Midbrain (tissue), 1 donor: Measurements from ENCODE around the gene MMS19.
A peak's percentile ranks its signal among the peaks of the same experiment; 100 is the strongest.
"Not testable (repeated sequence)": the region's sequence is repeated elsewhere in the genome, so short reads cannot be mapped to it uniquely, and the experiment has no call there.

ENCODE experiments used
- DNase-seq: peaks from one replicate; lab custom pipeline; 2025; lab: John Stamatoyannopoulos, UW

Gene MMS19

DNA sequence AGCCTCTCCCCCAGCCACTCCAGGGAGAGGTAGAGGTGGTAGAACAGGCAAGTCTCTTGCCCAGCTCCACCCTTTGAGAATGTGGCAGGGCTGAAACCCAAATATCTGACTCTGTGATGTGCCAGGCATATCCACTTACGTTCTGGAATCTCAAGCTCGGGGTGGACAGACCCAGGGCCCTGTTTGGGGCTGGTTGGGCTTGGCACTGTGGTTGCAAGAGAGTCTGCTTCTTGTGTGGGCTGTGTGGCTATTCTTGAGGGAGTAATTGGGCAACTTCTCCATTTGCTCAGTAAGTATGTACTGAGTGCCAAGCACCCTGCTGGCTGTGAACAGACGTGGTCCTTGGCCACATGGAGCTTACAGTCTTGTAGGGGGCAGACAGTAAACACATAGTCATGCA is 5.2 kb upstream of the MMS19 start:
- no peak for DNase-seq

DNA sequence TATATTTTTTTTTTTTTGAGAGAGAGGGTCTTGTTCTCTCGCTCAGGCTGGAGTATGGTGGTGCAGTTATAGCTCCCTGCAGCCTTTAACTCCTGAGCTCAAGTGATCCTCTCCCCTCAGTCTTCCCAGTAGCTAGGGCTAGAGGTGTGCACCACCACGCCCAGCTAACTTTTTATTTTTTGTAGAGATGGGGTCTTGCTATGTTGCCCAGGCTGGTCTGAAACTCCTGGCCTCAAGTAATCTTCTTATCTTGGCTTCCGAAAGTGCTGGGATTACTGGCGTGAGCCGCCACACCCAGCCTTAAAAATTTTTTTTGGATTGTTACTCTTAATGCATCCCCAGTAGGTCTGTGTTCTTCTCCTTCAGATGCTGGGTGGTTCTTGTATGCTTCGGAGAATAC is 4.7 kb upstream of the MMS19 start:
- DNase-seq = no peak

DNA sequence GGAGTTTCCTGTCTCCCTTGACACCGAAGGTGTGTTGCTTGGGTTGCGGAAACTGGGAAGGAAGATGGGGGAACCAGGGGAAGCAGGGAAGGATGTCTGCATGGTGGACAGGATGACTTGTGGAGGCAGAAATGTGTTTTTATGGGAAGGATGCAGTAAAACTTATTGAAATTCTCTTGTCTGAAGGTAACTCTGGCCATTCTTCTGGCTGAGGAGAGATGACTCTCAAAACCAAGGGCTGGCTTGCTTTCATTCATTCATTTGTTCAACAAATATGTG is 2.0 kb upstream of the MMS19 start:
- no peak for DNase-seq

DNA sequence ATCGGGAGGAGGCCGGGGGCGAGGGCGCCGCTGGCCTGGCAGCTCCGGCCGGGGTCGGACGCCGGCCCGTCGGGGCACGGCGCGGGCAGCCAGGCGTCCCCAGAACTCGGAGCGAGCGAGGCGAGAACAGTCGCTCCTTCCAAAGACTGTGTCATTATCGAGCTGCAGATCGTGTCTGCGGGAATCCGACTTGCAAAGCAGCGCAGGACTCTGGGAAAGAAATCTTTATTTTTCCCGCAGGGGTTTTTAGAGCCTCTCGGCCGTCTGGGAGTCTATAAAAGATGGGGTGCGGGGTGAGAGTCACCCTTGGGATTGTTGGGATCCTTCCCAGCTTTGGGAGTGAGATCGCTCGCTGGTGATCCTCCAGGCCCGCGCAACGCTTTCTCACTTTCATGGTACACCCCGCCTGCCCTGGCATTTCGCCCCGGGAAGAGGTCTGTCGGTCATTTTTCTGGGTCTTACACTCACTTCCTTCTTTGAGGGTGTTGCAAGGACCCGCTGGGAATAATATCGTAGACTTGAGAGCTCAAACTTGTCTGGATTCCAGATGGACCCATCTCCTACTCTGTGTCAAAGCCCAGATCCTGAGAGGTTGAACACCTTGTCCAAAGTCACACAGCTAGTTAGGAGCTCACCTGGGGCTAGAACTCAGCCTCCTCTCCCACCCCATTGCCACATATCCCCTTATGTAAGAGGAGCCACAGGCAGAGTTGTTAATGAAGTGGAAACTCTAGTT is 1.5 kb upstream of the MMS19 start:
- peak; percentile 43 for DNase-seq

DNA sequence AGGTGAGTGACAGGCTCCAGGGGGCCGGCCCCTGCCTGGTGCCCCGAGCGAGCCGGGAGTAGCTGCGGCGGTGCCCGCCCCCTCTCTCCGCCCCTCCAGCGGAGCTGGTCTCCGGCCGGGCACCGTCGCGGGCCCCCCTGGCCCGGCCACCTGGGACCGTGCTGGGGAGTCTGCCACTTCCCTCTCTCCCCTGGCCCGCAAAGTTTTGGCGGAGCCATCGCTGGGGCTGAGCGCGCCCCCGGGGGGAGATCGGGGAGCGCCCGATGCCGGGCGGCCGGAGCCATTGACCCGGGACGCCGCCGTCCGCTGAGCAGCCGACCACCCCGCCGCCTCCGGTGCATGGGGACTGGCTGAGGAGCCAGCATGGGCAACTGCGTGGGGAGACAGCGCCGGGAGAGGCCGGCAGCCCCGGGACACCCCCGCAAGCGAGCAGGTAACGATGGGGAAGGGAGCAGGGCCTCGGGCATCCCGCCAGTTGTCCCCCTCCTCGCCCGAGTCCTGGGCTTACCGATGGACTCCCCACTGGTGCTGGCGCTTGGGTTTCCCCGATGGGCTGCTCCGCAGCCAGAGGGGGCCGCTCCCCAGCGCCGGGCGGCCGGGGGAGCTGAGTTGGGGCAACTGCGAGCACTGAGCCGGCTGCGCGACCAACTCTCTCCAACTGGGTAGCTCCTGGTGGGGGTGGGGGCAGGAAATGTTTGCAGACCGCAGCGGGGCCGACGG is 779 bp upstream of the MMS19 start, which contains the start of gene UBTD1:
TSS of gene UBTD1 (plus strand) at position 84 of the 720 bp plus-strand sequence. CDS start at position 364, 280 bp downstream.
- peak; percentile 66 for DNase-seq

DNA sequence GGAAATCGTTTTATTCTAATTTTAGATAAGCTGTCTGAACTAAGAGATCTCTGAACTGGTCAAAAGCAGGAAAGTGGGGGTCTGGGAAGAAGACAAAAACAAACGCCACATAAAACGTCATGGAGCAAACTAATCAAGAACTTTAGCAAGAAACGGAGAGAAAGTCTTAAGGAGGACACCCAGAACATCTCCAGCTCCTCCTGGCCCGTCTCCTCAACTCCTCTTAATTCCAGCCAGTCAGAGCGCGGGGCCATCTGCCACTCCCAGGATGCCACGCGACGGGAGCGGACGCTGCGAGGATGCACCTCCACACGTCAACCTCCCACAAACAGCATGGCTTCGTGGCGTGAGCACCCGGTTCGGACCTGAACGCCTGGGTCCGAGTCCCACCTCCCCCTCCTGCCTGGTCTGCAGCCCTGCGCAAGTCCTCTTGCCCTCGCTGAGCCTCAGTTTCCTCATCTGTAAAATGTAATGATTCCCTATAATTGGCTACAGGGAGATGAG is 598 bp downstream of the MMS19 start:
- DNase-seq = peak; percentile 50

DNA sequence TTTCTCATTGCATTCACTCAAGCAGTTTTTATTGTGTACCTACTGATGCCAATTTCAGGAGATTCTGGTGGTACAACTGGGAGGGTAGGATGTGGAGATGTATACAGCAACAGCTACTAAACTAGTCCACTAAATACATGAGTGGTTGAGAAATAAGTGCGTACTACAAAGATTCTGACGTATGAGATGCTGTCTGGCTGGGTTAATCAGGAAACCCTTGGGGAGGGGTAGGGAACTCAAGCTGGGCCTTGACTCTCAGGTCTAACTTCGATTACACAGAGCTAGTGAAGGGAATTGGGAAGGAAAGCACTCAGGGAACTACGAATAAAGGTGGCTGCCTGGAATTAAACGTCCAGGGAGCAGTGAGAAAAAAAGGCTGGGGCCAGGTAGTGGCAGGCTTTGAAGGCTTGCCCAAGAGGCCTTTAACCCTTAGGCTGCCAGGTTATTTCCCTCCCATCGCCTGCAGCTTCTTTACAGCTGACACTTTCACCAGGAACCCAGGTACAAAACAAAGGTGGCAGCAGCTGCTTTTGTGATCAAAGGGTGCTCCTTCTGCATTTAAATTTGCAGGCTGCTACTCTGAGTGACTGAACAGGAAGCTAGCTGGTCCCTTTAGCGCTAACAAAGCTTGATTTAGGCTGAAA is 3.2 kb downstream of the MMS19 start:
- no peak for DNase-seq

DNA sequence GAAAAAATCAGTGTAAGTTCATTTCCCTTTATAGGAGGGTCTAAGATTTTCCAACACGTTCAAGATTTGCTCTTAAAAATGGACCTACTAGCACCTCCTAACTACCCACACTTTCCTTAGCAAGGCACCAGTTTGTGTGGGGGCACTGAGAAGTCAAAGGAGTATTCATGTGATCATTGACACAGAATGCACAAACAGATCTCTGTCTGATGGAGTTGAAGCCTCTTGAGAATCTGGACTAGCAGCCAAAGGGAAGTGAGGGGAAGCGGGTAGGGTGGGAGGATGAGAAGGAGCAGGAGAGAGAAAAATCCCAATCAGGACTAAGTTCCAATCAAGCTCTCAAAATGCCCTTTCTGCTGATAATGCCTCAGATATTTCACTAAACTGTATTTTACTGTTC is 4.1 kb downstream of the MMS19 start:
- peak; percentile 68 for DNase-seq

DNA sequence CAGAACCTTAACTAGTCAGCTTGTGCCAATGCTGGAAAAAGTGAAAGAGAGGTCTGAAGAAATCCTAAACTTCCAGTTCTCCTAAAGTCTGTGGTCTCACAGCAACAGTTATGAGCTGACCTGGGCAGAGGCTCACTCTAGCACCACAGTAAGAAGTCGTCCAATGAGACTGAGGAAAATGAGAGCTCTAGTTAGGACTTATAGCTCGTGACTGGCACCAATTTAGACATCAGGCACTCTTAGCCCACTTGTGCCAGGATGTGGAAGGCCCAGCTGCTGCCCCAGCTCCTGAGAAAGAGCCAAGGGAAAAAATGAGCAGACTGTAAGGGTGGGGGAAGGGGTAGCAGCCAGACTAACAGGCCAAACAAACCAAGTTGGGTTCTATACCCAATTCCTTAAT is 7.6 kb downstream of the MMS19 start:
- DNase-seq = peak; percentile 55

DNA sequence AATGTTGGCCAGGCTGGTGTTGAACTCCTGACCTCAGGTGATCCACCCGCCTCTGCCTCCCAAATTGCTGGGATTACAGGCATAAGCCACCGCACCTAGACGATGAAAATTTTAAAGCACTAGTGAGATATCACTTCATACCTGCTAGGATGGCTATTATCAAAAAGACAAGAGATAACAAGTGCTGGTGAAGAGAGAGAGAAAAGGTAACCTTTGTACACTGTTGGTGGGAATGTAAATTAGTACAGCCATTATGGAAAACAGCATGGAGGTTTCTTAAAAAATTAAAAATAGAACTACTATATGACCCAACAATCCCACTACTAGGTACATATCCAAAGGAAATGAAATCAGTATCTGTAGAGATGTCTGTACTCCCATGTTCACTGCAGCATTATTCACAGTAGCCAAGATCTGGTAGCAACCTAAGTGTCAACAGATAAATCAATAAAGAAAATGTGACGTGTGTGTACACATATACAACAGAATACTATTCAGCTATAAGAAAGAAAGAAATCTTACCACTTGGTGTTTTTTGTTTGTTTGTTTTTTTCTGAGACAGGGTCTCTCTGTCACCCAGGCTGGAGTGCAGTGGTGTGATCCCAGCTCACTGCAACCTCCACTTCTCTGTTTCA is 12.5 kb downstream of the MMS19 start:
- no peak for DNase-seq

DNA sequence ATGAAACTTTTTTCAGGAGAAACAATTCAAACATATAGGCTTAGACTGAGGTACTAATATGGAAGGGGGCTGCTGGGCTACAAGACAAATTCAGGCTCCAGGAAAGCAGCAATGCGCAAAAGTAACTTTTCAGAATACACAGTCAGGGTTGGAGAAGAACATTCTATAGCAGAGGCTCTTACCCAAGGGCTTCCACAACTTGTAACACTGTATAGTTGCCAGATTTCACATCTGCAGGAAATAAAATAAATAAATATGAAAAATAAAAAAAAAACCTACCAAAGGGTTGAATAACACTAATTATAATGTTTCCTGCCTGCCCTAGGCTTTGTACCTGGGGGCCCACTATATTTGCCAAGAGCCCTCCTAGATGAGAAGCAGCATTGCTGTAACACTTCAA is 14.3 kb downstream of the MMS19 start:
- DNase-seq = no peak

DNA sequence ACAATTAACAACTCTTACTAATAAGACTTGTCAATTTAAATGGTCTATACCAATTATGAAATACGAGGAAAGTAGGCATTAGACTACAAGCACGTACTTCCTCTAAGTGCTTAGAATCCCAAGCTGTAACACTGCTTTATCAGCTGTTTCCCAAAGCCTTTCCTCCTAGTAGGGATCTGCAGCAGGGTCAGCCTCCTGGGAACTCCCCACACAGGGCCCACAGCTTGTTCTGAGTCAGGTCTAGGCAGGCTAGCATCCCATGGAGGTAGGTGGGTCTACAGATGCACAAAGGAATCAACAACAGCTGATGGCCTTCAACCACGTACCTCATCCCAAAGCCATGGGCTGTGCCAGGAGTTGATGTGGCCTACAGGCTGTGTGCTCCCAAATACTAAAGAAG is 14.7 kb downstream of the MMS19 start:
- DNase-seq = no peak

DNA sequence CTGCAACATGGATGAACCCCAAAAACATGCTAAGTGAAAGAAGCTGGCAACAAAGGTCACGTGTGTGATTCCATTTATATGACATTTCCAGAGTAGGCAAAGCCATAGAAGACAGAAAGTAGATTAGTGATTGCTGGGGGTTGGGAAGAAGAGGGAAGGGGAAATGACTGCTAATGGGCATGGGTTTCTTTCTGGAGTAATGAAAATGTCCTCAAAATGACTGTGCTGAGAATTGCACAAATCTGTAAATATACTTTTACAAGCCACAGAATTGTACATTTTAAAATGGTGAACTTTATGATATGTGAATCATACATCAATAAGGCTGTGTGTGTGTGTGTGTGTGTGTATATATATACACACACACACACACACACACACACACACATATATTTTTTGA is 15.8 kb downstream of the MMS19 start:
- DNase-seq = no peak

DNA sequence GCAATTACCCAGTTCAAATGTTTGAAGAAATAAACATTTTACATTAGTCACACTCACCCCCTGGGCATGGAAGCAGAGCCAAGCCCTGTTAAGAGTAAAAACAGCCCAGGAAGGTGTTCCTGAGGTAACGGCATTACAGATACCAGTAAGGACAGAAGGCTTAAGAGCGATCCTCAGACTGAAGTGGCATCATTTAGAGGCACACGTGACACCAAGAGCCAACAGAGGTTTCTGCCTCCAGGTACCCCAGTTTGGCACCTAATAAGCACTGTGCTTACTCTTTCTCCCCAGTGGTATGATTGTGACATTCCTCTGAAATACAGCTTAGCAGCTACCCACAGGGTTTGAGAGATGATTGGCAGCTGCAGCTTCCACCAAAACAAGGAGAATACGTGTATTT is 17.2 kb downstream of the MMS19 start:
- DNase-seq = no peak

DNA sequence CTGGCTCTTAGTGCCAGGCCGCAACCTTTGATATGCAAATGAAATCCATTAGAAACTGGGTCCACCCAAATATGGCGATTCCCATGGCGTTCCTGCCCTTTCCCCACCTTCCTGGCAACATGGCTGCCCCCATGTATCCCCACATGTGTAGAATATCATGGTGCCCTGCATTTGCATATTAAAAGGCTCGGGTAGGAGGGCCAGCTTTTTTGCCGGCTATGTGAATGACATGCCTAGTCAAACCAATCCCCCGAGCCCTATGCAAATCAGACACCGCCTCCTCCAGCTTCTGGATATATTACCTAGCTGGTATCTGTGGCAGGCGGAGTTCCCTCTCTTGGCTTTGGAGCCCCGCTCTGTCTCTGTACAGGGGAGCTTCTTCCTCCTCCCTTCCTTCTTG is 18.3 kb downstream of the MMS19 start:
- no peak for DNase-seq

DNA sequence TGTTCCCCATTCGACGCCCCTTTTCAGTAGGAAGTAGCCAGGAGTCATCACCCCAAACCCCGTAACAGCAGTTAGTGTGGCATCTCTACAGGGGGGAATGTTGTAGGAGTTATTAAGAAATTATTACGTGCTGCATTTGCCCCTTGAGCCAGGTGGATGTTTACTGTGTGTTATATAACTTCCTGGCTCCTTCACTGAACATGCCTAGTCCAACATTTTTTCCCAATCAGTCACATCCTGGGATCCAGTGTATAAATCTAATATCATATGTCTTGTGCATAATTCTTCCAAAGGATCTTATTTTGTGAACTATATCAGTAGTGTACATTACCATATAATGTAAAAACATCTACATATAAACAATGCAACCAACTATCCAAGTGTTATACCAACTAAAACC is 18.8 kb downstream of the MMS19 start:
- not testable (repeated sequence) for DNase-seq

DNA sequence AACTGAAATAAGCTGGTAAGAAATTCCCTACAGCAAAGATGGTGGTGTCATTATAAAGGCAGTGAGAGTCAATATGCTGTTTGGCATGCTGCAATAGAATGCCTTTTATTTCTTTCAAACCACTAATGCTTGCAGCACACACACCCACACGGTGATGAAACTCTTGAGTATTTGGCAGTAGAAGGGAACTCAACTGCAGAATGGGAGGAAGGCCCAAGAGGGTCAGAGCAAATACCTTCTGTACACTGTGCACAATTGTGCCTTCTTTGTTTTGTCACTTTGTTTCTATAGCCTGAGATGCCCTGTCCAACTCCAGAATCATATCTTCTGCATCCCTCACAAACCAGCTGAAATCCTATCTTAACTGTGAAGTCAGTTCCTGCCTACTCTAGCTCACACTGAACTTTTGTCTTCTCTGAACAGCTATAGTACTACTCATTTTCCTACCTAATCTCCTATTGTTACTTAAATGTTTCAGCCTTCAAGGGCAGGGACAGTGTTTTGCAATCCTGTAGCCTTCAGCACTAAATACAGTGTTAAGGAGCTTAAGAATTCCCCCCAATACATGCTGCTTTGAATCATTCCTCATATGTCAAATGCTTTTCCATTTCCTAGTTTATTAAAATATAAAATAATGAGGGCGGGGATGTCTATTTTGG is 22.2 kb downstream of the MMS19 start:
- DNase-seq = peak; percentile 5

DNA sequence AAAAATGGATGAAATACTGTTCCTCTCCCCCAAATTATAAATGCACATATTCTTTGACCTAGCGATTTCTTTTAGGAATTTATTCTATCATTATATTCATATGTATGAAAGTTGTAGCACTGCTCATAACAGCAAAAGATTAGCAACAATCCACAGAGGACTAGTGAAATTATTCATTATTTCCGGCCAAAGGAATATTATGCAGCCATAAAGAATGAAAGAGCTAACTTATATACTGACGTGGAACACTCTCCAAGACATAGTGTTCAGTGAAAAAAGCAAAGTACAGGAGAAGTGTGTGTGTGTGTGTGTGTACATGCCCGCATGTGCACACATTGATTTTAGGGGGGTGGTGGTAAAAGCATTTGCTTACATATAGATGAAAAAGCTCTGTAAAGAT is 23.3 kb downstream of the MMS19 start:
- no peak for DNase-seq

DNA sequence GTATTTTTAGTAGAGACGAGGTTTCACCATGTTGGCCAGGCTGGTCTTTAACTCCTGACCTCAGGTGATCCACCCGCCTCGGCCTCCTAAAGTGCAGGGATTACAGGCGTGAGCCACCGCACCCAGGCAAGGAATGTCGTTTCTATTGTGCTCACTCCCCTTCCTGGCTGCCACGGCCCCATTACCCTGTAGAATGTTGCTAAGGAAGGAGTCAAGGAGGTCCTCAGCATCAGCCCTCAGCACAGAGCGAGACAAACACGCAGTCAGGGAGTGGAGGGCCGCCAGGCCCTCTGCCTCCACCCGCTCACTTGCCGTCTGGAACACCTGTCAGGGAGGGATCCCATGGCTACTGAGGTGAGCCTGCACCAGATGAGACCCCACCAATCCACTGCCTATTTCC is 29.4 kb downstream of the MMS19 start:
- DNase-seq = not testable (repeated sequence)

DNA sequence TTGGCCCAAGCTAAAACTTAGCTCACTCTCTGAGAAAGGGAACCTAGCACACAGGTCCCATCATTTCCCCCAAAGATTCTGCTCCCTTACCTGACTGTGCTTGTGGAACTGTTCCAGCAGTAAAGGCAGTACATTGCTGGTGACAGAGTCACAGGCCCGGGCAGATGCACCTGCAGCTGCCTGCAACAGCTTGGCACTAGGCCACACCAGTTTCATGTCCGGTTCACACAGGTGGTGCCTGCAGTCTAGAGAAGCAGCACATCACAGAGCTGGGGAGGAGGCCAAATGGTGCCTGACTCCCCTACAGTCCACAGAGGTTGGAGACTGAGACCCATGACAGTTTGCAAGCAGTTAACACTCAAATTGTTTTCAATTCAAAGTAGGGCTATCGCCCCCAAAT is 30.1 kb downstream of the MMS19 start:
- DNase-seq = no peak

DNA sequence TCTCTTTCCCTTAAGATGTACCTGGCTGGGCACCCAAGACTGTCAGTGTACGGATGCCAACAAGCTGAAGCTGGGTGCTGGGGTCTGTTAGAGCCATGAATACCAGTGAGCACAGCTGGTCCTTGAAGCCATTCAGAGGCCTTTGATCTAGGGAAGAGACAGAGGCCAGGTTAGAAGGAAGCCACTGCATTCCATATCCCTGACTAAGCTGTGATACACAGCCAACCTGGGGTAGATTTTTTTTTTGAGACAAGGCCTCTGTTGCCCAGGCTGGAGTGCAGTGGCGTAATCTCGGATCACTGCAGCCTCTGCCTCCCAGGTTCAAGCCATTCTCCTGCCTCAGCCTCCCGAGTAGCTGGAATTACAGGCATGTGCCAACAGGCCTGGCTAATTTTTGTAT is 31.5 kb downstream of the MMS19 start:
- DNase-seq = no peak

DNA sequence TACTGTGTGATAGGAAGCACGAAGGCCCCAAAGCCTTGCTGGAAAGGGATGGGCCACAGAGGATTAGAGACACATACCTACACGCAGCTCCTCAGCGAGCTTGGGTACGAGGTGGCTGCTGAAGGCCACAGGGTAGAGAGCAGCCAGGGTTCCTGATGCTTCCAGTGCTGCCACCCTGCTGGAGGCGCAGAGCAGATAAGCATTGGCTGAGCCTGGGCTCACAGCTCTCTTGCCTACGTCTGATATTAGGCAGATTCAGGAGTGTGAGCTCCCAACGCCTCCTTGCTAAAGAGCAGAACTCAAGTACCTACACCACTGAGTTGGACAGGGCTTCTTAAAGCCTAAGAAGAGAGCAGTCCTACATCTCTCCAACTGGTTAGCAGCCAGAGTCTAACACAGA is 32.2 kb downstream of the MMS19 start:
- no peak for DNase-seq
